Astrocyte (in vitro differentiated cells and primary cell): ENCODE measurements around the gene PTPRN2.

Experiments
- EZH2 ChIP-seq: IDR thresholded peaks from 2 replicates; pipeline ENCODE4 v1.6.1; 2012; ENCODE audit warnings: mild to moderate bottlenecking, low read length, inconsistent platforms; ENCODE audit not compliant: insufficient read depth
- TF ChIP-seq, protein P1 (sequence below): IDR thresholded peaks from 2 replicates; pipeline ENCODE4 v1.5.1; 2011; ENCODE audit warnings: low read depth, mild to moderate bottlenecking, inconsistent platforms, low read length, moderate library complexity; ENCODE audit not compliant: insufficient read depth

GRCh38 chr7:157873181-157873580, 714.4 kb downstream of the PTPRN2 start:
- TF ChIP-seq, protein P1, sequence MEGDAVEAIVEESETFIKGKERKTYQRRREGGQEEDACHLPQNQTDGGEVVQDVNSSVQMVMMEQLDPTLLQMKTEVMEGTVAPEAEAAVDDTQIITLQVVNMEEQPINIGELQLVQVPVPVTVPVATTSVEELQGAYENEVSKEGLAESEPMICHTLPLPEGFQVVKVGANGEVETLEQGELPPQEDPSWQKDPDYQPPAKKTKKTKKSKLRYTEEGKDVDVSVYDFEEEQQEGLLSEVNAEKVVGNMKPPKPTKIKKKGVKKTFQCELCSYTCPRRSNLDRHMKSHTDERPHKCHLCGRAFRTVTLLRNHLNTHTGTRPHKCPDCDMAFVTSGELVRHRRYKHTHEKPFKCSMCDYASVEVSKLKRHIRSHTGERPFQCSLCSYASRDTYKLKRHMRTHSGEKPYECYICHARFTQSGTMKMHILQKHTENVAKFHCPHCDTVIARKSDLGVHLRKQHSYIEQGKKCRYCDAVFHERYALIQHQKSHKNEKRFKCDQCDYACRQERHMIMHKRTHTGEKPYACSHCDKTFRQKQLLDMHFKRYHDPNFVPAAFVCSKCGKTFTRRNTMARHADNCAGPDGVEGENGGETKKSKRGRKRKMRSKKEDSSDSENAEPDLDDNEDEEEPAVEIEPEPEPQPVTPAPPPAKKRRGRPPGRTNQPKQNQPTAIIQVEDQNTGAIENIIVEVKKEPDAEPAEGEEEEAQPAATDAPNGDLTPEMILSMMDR = no peak
- TF ChIP-seq EZH2 = no peak
